Transverse colon (tissue), 4 donors: ENCODE results near the gene PLA1A. TPM values are rescaled to one million over a fixed set of nuclear protein-coding genes. Genes with fewer than 3 reads are reported as not detected.

Experiments
- DNase-seq: peaks from one replicate; pipeline ENCODE4 v3.0.0-alpha.2; 2019
- H3K27ac ChIP-seq, 4 donors: fragments of 200-600 bp; sonication (generic); 2 replicates each; pipeline ENCODE4 v1.5.1; 2016 to 2018; ENCODE audit warnings: inconsistent platforms in 4 of 4
- H3K27me3 ChIP-seq: fragments of 200-600 bp; sonication (generic); 2 replicates; pipeline ENCODE4 v1.5.1; 2017; ENCODE audit warnings: inconsistent platforms
- H3K36me3 ChIP-seq, 4 donors: fragments of 200-600 bp; sonication (generic); 2 replicates each; pipeline ENCODE4 v1.5.1; 2017 to 2019; ENCODE audit warnings: inconsistent platforms in 4 of 4
- H3K4me1 ChIP-seq, 4 donors: fragments of 200-600 bp; sonication (generic); 2 replicates each; pipeline ENCODE4 v1.5.1; 2017 to 2020; ENCODE audit warnings: inconsistent platforms in 4 of 4
- H3K4me3 ChIP-seq, 4 donors: fragments of 200-600 bp; sonication (generic); 1 replicate in 1 of 4; 2 replicates in 3 of 4; pipeline versions ENCODE4 v1.5.1 to v1.6.1; 2017 to 2019; ENCODE audit warnings: inconsistent platforms in 4 of 4
- H3K9me3 ChIP-seq, 2 donors: fragments of 200-600 bp; sonication (generic); 2 replicates each; pipeline ENCODE4 v1.5.1; 2017 to 2019; ENCODE audit warnings: inconsistent platforms in 2 of 2
- EP300 ChIP-seq: sonication (generic); formaldehyde crosslinking; IDR thresholded peaks from one replicate; pipeline ENCODE4 v1.6.1; 2017; ENCODE audit warnings: antibody characterized with exemption, low read depth
- POLR2A ChIP-seq: fragments of 450-650 bp; IDR thresholded peaks from one replicate; pipeline ENCODE4 v1.6.1; 2016; ENCODE audit warnings: antibody characterized with exemption, mild to moderate bottlenecking, moderate library complexity
- POLR2AphosphoS5 ChIP-seq, 3 donors: sonication (generic); formaldehyde crosslinking; IDR thresholded peaks; one replicate each; pipeline ENCODE4 v1.6.1; 2016; ENCODE audit warnings: antibody characterized with exemption in 3 of 3
- WGBS, 2 donors: methylation state at CpG; one replicate each; pipeline ENCODE4 v1.1.5; 2018; ENCODE audit warnings: low coverage in 1 of 2; 5-methylcytosine and 5-hydroxymethylcytosine counted together
- in situ Hi-C, 4 donors: fragments of 200-750 bp; cut with MboI; loops; one replicate each; pipeline versions ENCODE4 v1.15.0 to v1.15.1; 2017; ENCODE audit warnings: low sequenced_read_pairs in 3 of 4, low pct_ligation_motif_present in 1 of 4, low pct_unique_long_range_greater_than_20kb in 1 of 4
- intact Hi-C: fragments of 100-400 bp; cut with DNase I; formaldehyde crosslinking; loops from one replicate; pipeline ENCODE4 v1.15.1; 2023; ENCODE audit warnings: low total_unique reads
- total RNA-seq, 4 donors: library from RNA; depleted of rRNA; stranded (reverse); fragments of >200 nt; gene quantifications; one replicate each; pipeline ENCODE4 v1.1.0, GENCODE V29; 2016
- TF ChIP-seq, protein P1 (sequence below), 5 experiments: fragments of 200-600 bp in 3 of 5; fragments of 450-650 bp in 2 of 5; sonication (generic) in 3 of 5; IDR thresholded peaks; 1 replicate in 2 of 5; 2 replicates in 3 of 5; pipeline ENCODE4 v1.5.1; 2016 to 2017; ENCODE audit warnings: antibody characterized with exemption in 5 of 5, inconsistent platforms in 3 of 5, mild to moderate bottlenecking in 2 of 5, moderate library complexity in 1 of 5

The PLA1A gene
- total RNA-seq, 4 donors from 2014 or later = 0.95 to 3.2 (median 2.2) TPM; not detected in 1

GRCh38 chr3:119620899-119621298, 23.2 kb downstream of the PLA1A start:
- H3K4me3 ChIP-seq = no peak overlapping the region
- intact Hi-C loops (no loop called here), in situ Hi-C loops (no loop called here)
- H3K9me3 ChIP-seq = no peaks in the 10 kb centered on the region
- no peak for TF ChIP-seq POLR2A
- no peak for TF ChIP-seq EP300
- TF ChIP-seq, protein P1, sequence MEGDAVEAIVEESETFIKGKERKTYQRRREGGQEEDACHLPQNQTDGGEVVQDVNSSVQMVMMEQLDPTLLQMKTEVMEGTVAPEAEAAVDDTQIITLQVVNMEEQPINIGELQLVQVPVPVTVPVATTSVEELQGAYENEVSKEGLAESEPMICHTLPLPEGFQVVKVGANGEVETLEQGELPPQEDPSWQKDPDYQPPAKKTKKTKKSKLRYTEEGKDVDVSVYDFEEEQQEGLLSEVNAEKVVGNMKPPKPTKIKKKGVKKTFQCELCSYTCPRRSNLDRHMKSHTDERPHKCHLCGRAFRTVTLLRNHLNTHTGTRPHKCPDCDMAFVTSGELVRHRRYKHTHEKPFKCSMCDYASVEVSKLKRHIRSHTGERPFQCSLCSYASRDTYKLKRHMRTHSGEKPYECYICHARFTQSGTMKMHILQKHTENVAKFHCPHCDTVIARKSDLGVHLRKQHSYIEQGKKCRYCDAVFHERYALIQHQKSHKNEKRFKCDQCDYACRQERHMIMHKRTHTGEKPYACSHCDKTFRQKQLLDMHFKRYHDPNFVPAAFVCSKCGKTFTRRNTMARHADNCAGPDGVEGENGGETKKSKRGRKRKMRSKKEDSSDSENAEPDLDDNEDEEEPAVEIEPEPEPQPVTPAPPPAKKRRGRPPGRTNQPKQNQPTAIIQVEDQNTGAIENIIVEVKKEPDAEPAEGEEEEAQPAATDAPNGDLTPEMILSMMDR (IDR thresholded peaks at IDR 0.05) = no peak
- TF ChIP-seq POLR2AphosphoS5 (IDR thresholded peaks at IDR 0.05) = no peak
- 87 to 95% methylated on average over 4 to 5 of the region's 5 CpGs for WGBS, 2 donors
- no peak for DNase-seq
- H3K4me1 ChIP-seq = no peaks in the 10 kb centered on the region
- H3K36me3 ChIP-seq = no peaks in the 10 kb centered on the region
- no peaks in the 10 kb centered on the region for H3K27me3 ChIP-seq
- H3K27ac ChIP-seq = no peak overlapping the region

GRCh38 chr3:119624002-119624720, 26.5 kb downstream of the PLA1A start:
- in situ Hi-C loops (no loop called here), intact Hi-C loops (no loop called here)
- no peaks in the 10 kb centered on the region for H3K36me3 ChIP-seq
- 86 to 88% methylated on average over 5 to 9 of the region's 9 CpGs for WGBS, 2 donors
- TF ChIP-seq EP300 = no peak
- no peak for TF ChIP-seq POLR2AphosphoS5 (IDR thresholded peaks at IDR 0.05)
- TF ChIP-seq, protein P1 (IDR thresholded peaks at IDR 0.05) = no peak
- no peak for TF ChIP-seq POLR2A
- H3K4me3 ChIP-seq = no peak overlapping the region
- no peaks in the 10 kb centered on the region for H3K27me3 ChIP-seq
- no peak for DNase-seq
- peaks cover 0 to 4% (median 0%) of the 10 kb centered on the region in 4 donors for H3K4me1 ChIP-seq
- H3K9me3 ChIP-seq = no peaks in the 10 kb centered on the region
- no peak overlapping the region for H3K27ac ChIP-seq

DNA sequence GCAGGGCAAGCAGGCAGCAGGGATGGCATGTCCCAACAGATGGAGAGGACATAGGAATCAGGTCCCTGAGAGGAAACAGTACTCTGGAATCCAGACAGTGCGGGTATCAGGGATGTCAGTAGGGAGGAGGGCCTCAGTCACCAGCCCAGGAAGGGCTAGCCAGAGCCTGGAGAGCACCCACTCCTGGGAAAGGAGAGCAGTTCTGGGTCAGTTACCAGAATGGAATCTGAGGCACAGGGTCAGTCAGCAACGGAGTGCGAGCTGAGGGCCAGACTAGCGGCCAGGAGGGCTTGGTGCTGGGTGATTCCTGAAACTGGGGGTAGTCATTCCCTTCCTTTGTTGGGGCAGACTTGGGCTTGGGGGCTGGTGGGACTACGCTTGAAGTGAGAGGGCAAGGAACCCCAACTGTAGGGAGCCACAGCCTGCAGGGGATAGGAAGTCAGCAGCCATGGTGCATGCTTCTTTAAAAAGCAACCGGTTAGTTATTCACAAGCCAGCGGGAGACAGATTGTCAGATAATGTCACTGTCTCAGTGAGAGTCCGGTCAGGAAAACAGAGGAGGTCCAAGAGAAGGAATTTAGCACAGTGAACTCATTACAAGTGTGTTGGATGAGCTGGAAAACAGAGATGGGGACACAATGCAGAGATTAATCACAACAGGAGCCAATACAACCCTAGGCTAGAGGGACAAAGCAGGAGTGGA, 27.9 kb downstream of the PLA1A start:
- Histone ChIP-seq H3K27me3 (no peaks in the 10 kb centered on the region), H3K4me3 (no peak overlapping the region), H3K4me1 (peaks cover 0 to 8% (median 4%) of the 10 kb centered on the region in 4 donors), H3K36me3 (no peaks in the 10 kb centered on the region), H3K27ac (no peak overlapping the region), H3K9me3 (no peaks in the 10 kb centered on the region)
- DNase-seq = no peak
- TF ChIP-seq, protein P1 (IDR thresholded peaks at IDR 0.05) = no peak
- no peak for TF ChIP-seq POLR2AphosphoS5 (IDR thresholded peaks at IDR 0.05)
- TF ChIP-seq EP300 = no peak
- TF ChIP-seq POLR2A = no peak
- in situ Hi-C loops (no loop called here), intact Hi-C loops (no loop called here)
- WGBS, 2 donors = 84 to 89% methylated on average over 3 to 8 of the region's 8 CpGs

GRCh38 chr3:119626196-119626595, 28.5 kb downstream of the PLA1A start:
- Histone ChIP-seq H3K9me3 (no peaks in the 10 kb centered on the region), H3K4me3 (no peak overlapping the region), H3K27me3 (no peaks in the 10 kb centered on the region), H3K36me3 (no peaks in the 10 kb centered on the region), H3K4me1 (peaks cover 0 to 9% (median 4%) of the 10 kb centered on the region in 4 donors), H3K27ac (no peak overlapping the region)
- DNase-seq = no peak
- WGBS, 2 donors = 95% methylated on average over 1 of the region's 1 CpG; no CpG with 5 or more reads in 1 of the 2 donors
- in situ Hi-C loops (no loop called here), intact Hi-C loops (no loop called here)
- TF ChIP-seq, protein P1 (IDR thresholded peaks at IDR 0.05) = no peak
